SK-N-SH (cell line): ENCODE measurements around the gene SNX21.

Experiments used
- CTCF ChIP-seq: fragments of 200-600 bp; sonication (generic); IDR thresholded peaks from 2 replicates; pipeline ENCODE4 v1.6.1; 2017; ENCODE audit warnings: antibody characterized with exemption, mild to moderate bottlenecking, moderate library complexity
- EZH2phosphoT487 ChIP-seq: fragments of 200-600 bp; sonication (generic); IDR thresholded peaks from 2 replicates; pipeline ENCODE4 v1.6.1; 2017; ENCODE audit warnings: low read depth, mixed run types, mild to moderate bottlenecking, antibody characterized with exemption, moderate library complexity, borderline replicate concordance
- NRF1 ChIP-seq: IDR thresholded peaks from 2 replicates; pipeline ENCODE4 v1.6.1; 2012; ENCODE audit warnings: low read depth, mild to moderate bottlenecking, low read length
- REST ChIP-seq: IDR thresholded peaks from 2 replicates; pipeline ENCODE4 v1.6.1; 2012; ENCODE audit warnings: mild to moderate bottlenecking, low read depth, low read length, moderate library complexity
- SIN3A ChIP-seq: IDR thresholded peaks from 2 replicates; pipeline ENCODE4 v1.6.1; 2012; ENCODE audit warnings: low read depth, mild to moderate bottlenecking, low read length, moderate library complexity, borderline replicate concordance
- SMC3 ChIP-seq: IDR thresholded peaks from 2 replicates; pipeline ENCODE4 v1.6.1; 2012; ENCODE audit warnings: low read depth, low read length, improper control_type of control experiment
- TCF12 ChIP-seq: IDR thresholded peaks from 2 replicates; pipeline ENCODE4 v1.4.0; 2012
- ZBTB33 ChIP-seq: IDR thresholded peaks from 2 replicates; pipeline ENCODE4 v1.4.0; 2012; ENCODE audit warnings: low read depth, borderline replicate concordance

- TF ChIP-seq CTCF (no peak), REST (no peak), SIN3A (no peak), ZBTB33 (no peak), TCF12 (no peak), EZH2phosphoT487 (no peak), NRF1 (no peak), SMC3 (no peak)
Measured at GRCh38 chr20:45813006-45813340, 20.6 kb upstream of the SNX21 start.
